H1 (cell line): ENCODE data around the gene NDEL1. TPM values are rescaled to one million over a fixed set of nuclear protein-coding genes. Genes with fewer than 3 reads are reported as not detected.

Experiments used
- CTCF ChIA-PET: fragments of 300-600 bp; sonication (Branson Sonifier 250); formaldehyde crosslinking; loops from one replicate; lab custom pipeline; 2021; ENCODE audit not compliant: partially characterized antibody; lab: Charles Lee
- POLR2A ChIA-PET: fragments of 300-600 bp; sonication (Branson Sonifier 250); formaldehyde crosslinking; loops from one replicate; lab custom pipeline; 2021; ENCODE audit warnings: inconsistent platforms; ENCODE audit not compliant: partially characterized antibody; lab: Charles Lee
- DNase-seq, 2 experiments: peaks; one replicate each; pipeline versions ENCODE4 v3.0.0 to v3.0.0-alpha.2; 2010 to 2022; ENCODE audit warnings: low spot score in 2 of 2, low read depth in 1 of 2, mixed read lengths in 1 of 2
- FAIRE-seq: peaks from 2 replicates; lab custom pipeline; 2011; peaks lifted over from hg19 to GRCh38; lab: Jason Lieb, UNC
- H2AFZ ChIP-seq: 2 replicates; pipeline ENCODE4 v1.8.1; 2012; ENCODE audit warnings: low read length, inconsistent platforms
- H2AK5ac ChIP-seq: 2 replicates; pipeline ENCODE4 v1.6.1; 2013; ENCODE audit warnings: low read depth, low read length
- H2BK120ac ChIP-seq: replicated peaks from 2 replicates; pipeline ENCODE3; 2013; ENCODE audit warnings: low read depth, low read length, inconsistent platforms
- H2BK12ac ChIP-seq: 2 replicates; pipeline ENCODE4 v1.6.1; 2013; ENCODE audit warnings: low read depth, low read length
- H2BK15ac ChIP-seq: 2 replicates; pipeline ENCODE4 v1.6.1; 2013; ENCODE audit warnings: low read length
- H2BK20ac ChIP-seq: 2 replicates; pipeline ENCODE4 v1.6.1; 2013; ENCODE audit warnings: low read length
- H2BK5ac ChIP-seq: 2 replicates; pipeline ENCODE4 v1.6.1; 2013; ENCODE audit warnings: low read depth, low read length
- H3K14ac ChIP-seq: 2 replicates; pipeline ENCODE4 v1.6.1; 2013; ENCODE audit warnings: inconsistent platforms; ENCODE audit not compliant: insufficient read length
- H3K18ac ChIP-seq: 2 replicates; pipeline ENCODE4 v1.6.1; 2013; ENCODE audit warnings: low read length; ENCODE audit errors: extremely low read depth
- H3K23ac ChIP-seq: 2 replicates; pipeline ENCODE4 v1.6.1; 2013; ENCODE audit warnings: inconsistent platforms; ENCODE audit not compliant: insufficient read length
- H3K23me2 ChIP-seq: 2 replicates; pipeline ENCODE4 v1.6.1; 2013; ENCODE audit warnings: low read depth, low read length
- H3K27ac ChIP-seq: 2 replicates; pipeline ENCODE4 v1.6.1; 2011; ENCODE audit warnings: low read depth, low read length, inconsistent platforms
- H3K27me3 ChIP-seq, 4 experiments: replicated peaks in 1 of 4; 1 replicate in 1 of 4; 2 replicates in 3 of 4; pipeline versions ENCODE4 v1.6.1 to v1.8.1; 2011 to 2013; ENCODE audit warnings: low read length in 3 of 4, mild to moderate bottlenecking in 3 of 4, inconsistent platforms in 2 of 4, mixed read lengths in 2 of 4, moderate library complexity in 1 of 4; ENCODE audit not compliant: control insufficient read depth in 3 of 4, insufficient read depth in 3 of 4; ENCODE audit errors: extremely low read depth in 1 of 4
- H3K36me3 ChIP-seq, 4 experiments: 2 replicates each; pipeline versions ENCODE4 v1.6.1 to v1.8.1; 2011 to 2013; ENCODE audit warnings: mild to moderate bottlenecking in 4 of 4, low read length in 3 of 4, moderate library complexity in 2 of 4, control low read depth in 1 of 4, inconsistent platforms in 1 of 4; ENCODE audit not compliant: insufficient read depth in 4 of 4, control insufficient read depth in 2 of 4
- H3K4ac ChIP-seq: replicated peaks from 2 replicates; pipeline ENCODE3; 2013; ENCODE audit warnings: low read length, low read depth, mixed read lengths, inconsistent platforms; ENCODE audit not compliant: insufficient read length
- H3K4me1 ChIP-seq, 4 experiments: replicated peaks in 1 of 4; 1 replicate in 1 of 4; 2 replicates in 3 of 4; pipeline versions ENCODE4 v1.6.1 to v1.8.1; 2011 to 2013; ENCODE audit warnings: low read length in 3 of 4, inconsistent platforms in 2 of 4, mixed read lengths in 1 of 4; ENCODE audit not compliant: insufficient read depth in 4 of 4, control insufficient read depth in 3 of 4
- H3K4me2 ChIP-seq, 2 experiments: 2 replicates each; pipeline versions ENCODE4 v1.6.1 to v1.8.1; 2011 to 2013; ENCODE audit warnings: low read depth in 2 of 2, low read length in 2 of 2, control low read depth in 1 of 2, inconsistent platforms in 1 of 2, mild to moderate bottlenecking in 1 of 2; ENCODE audit not compliant: insufficient read depth in 1 of 2
- H3K4me3 ChIP-seq, 4 experiments: fragments of 200-600, 300-600 bp in 1 of 4; sonication (generic), shearing (Covaris generic), sonication (Bioruptor Twin) in 1 of 4; 2 replicates each; pipeline versions ENCODE4 v1.5.1 to v1.8.1; 2011 to 2016; ENCODE audit warnings: low read length in 4 of 4, low read depth in 3 of 4, control low read depth in 2 of 4, inconsistent platforms in 2 of 4, mild to moderate bottlenecking in 2 of 4, mixed read lengths in 1 of 4, moderate library complexity in 1 of 4; ENCODE audit not compliant: insufficient read depth in 2 of 4; ENCODE audit errors: extremely low read depth in 1 of 4
- H3K56ac ChIP-seq: replicated peaks from 2 replicates; pipeline ENCODE3; 2013; ENCODE audit warnings: low read depth, mild to moderate bottlenecking, mixed read lengths, low read length, inconsistent platforms; ENCODE audit not compliant: insufficient read length
- H3K79me1 ChIP-seq: 2 replicates; pipeline ENCODE4 v1.6.1; 2013; ENCODE audit warnings: low read depth, low read length, control low read depth
- H3K79me2 ChIP-seq, 2 experiments: 2 replicates each; pipeline versions ENCODE4 v1.6.1 to v1.8.1; 2012 to 2013; ENCODE audit warnings: low read length in 2 of 2, mild to moderate bottlenecking in 2 of 2, inconsistent platforms in 1 of 2; ENCODE audit not compliant: insufficient read depth in 2 of 2, control insufficient read depth in 1 of 2
- H3K9ac ChIP-seq, 4 experiments: replicated peaks in 1 of 4; 1 replicate in 1 of 4; 2 replicates in 3 of 4; pipeline versions ENCODE4 v1.6.1 to v1.8.1; 2011 to 2013; ENCODE audit warnings: low read depth in 3 of 4, low read length in 3 of 4, control low read depth in 2 of 4, mild to moderate bottlenecking in 2 of 4, moderate library complexity in 2 of 4, inconsistent platforms in 1 of 4; ENCODE audit errors: extremely low read depth in 1 of 4
- H3K9me3 ChIP-seq, 2 experiments: 2 replicates each; pipeline versions ENCODE4 v1.6.1 to v1.8.1; 2012 to 2013; ENCODE audit warnings: mild to moderate bottlenecking in 2 of 2, moderate library complexity in 2 of 2, control low read depth in 1 of 2, inconsistent platforms in 1 of 2, low read depth in 1 of 2, low read length in 1 of 2, mixed read lengths in 1 of 2; ENCODE audit not compliant: insufficient read depth in 2 of 2
- H4K20me1 ChIP-seq, 2 experiments: replicated peaks in 1 of 2; 2 replicates each; pipeline versions ENCODE3 to v1.8.1; 2011 to 2013; ENCODE audit warnings: inconsistent platforms in 2 of 2, low read length in 2 of 2, mild to moderate bottlenecking in 1 of 2; ENCODE audit not compliant: insufficient read depth in 2 of 2, control insufficient read depth in 1 of 2
- H4K5ac ChIP-seq: 2 replicates; pipeline ENCODE4 v1.6.1; 2013; ENCODE audit warnings: low read length, low read depth, mixed read lengths, inconsistent platforms; ENCODE audit not compliant: insufficient read length
- H4K8ac ChIP-seq: 2 replicates; pipeline ENCODE4 v1.8.0; 2013; ENCODE audit warnings: mild to moderate bottlenecking, moderate library complexity, low read length, inconsistent platforms; ENCODE audit not compliant: insufficient read depth; ENCODE audit errors: extremely low read depth
- H4K91ac ChIP-seq: replicated peaks from 2 replicates; pipeline ENCODE3; 2013; ENCODE audit warnings: low read length, mixed read lengths, inconsistent platforms; ENCODE audit not compliant: insufficient read length
- CREB1 ChIP-seq: IDR thresholded peaks from 2 replicates; pipeline ENCODE4 v1.6.1; 2012; ENCODE audit warnings: inconsistent platforms
- JUND ChIP-seq: IDR thresholded peaks from 2 replicates; pipeline ENCODE4 v1.6.1; 2011; ENCODE audit warnings: mild to moderate bottlenecking, improper control_type of control experiment, low read length
- NRF1 ChIP-seq: IDR thresholded peaks from 2 replicates; pipeline ENCODE4 v1.6.1; 2011; ENCODE audit warnings: mild to moderate bottlenecking, low read depth, low read length, improper control_type of control experiment
- POLR2A ChIP-seq, 2 experiments: IDR thresholded peaks; 1 replicate in 1 of 2; 2 replicates in 1 of 2; pipeline ENCODE4 v1.6.1; 2011; ENCODE audit warnings: low read depth in 2 of 2, low read length in 2 of 2, mild to moderate bottlenecking in 2 of 2; ENCODE audit errors: control extremely low read depth in 1 of 2
- RXRA ChIP-seq: IDR thresholded peaks from 2 replicates; pipeline ENCODE4 v1.6.1; 2011; ENCODE audit warnings: low read depth, mild to moderate bottlenecking, low read length, moderate library complexity; ENCODE audit not compliant: insufficient read depth
- TAF1 ChIP-seq: IDR thresholded peaks from 2 replicates; pipeline ENCODE4 v1.6.1; 2011; ENCODE audit warnings: mild to moderate bottlenecking, low read depth, low read length
- TBP ChIP-seq: IDR thresholded peaks from 2 replicates; pipeline ENCODE4 v1.6.1; 2011; ENCODE audit warnings: low read depth, low read length, improper control_type of control experiment
- WGBS, 2 experiments: shearing (Covaris generic) in 1 of 2; methylation state at CpG; one replicate each; pipeline versions ENCODE4 v1.1.6 to v1.1.7; 2013 to 2015; ENCODE audit warnings: low lambda C conversion rate in 2 of 2, mixed read lengths in 2 of 2, inconsistent platforms in 1 of 2, low coverage in 1 of 2, missing lambda C conversion rate in 1 of 2; ENCODE audit not compliant: insufficient replicate concordance in 2 of 2, insufficient coverage in 1 of 2, insufficient read length in 1 of 2; ENCODE audit errors: extremely low coverage in 1 of 2, missing lambda C conversion rate in 1 of 2; 5-methylcytosine and 5-hydroxymethylcytosine counted together
- long read RNA-seq, 2 experiments: library from RNA in 1 of 2; library from capped mRNA in 1 of 2; stranded (forward); transcript quantifications; one replicate each; pipeline ENCODE4 v2.0.0, GENCODE V29; 2021; ENCODE audit warnings: inconsistent platforms in 1 of 2
- polyA minus RNA-seq, 3 experiments: library from RNA; depleted of rRNA, polyadenylated mRNA; stranded (reverse); fragments of >200 nt; gene quantifications; 1 replicate in 2 of 3; 2 replicates in 1 of 3; pipeline ENCODE4 v1.2.3, GENCODE V29; 2011
- polyA plus RNA-seq, 7 experiments: library from polyadenylated mRNA; depleted of rRNA in 3 of 7; stranded (reverse) in 5 of 7; unstranded in 2 of 7; fragments of >200 nt in 5 of 7; fragments of 200-250 nt in 2 of 7; gene quantifications; 1 replicate in 5 of 7; 2 replicates in 1 of 7; 4 replicates in 1 of 7; pipeline versions ENCODE4 v1.2.1 to v1.2.3, GENCODE V29; 2011 to 2013; ENCODE audit warnings: missing spikeins in 2 of 7, mixed read lengths in 2 of 7
- total RNA-seq: library from RNA; stranded (reverse); fragmentation: NEBNext Ultra II Directional; extraction: Animal tissue kit (Norgen Biotek cat#: 25700); gene quantifications from 2 replicates; pipeline ENCODE4 v1.2.1, GENCODE V29; 2021

NDEL1 gene, protein sequence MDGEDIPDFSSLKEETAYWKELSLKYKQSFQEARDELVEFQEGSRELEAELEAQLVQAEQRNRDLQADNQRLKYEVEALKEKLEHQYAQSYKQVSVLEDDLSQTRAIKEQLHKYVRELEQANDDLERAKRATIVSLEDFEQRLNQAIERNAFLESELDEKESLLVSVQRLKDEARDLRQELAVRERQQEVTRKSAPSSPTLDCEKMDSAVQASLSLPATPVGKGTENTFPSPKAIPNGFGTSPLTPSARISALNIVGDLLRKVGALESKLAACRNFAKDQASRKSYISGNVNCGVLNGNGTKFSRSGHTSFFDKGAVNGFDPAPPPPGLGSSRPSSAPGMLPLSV
- total RNA-seq (31.3 and 32.9 TPM in 2 replicates), polyA plus RNA-seq (2011; rRNA removed) (31.1 and 31.2 TPM in 2 replicates), polyA minus RNA-seq (2011; rRNA and poly(A)+ RNA removed) (20.7 and 24.7 TPM in 2 replicates)
- 24.0 TPM for polyA plus RNA-seq (2011; cell fraction: cytosol; rRNA removed)
- polyA plus RNA-seq (2011; cell fraction: nucleus; rRNA removed), result 25.5 TPM
- polyA plus RNA-seq (2012, experiment 1 of 2), result 16.9 to 24.7 TPM (median 18.6 TPM) in 4 replicates
- polyA plus RNA-seq (2012, experiment 2 of 2), result 8.4 TPM
- polyA plus RNA-seq (2013, experiment 1 of 2), result 21.6 TPM
- polyA plus RNA-seq (2013, experiment 2 of 2), result 22.6 TPM
- 19.1 TPM for polyA minus RNA-seq (2011; cell fraction: cytosol; rRNA and poly(A)+ RNA removed)
- polyA minus RNA-seq (2011; cell fraction: nucleus; rRNA and poly(A)+ RNA removed), result 39.1 TPM
- long read RNA-seq, experiment 1, partial matches to known transcripts, result 10 of 22 reads
- long read RNA-seq, experiment 1, other reads (novel, unspliced or antisense), result 6 of 22 reads
- long read RNA-seq, experiment 2, partial matches to known transcripts, result 1 of 3 reads
- long read RNA-seq, experiment 2, other reads (novel, unspliced or antisense), result 2 of 3 reads

DNA sequence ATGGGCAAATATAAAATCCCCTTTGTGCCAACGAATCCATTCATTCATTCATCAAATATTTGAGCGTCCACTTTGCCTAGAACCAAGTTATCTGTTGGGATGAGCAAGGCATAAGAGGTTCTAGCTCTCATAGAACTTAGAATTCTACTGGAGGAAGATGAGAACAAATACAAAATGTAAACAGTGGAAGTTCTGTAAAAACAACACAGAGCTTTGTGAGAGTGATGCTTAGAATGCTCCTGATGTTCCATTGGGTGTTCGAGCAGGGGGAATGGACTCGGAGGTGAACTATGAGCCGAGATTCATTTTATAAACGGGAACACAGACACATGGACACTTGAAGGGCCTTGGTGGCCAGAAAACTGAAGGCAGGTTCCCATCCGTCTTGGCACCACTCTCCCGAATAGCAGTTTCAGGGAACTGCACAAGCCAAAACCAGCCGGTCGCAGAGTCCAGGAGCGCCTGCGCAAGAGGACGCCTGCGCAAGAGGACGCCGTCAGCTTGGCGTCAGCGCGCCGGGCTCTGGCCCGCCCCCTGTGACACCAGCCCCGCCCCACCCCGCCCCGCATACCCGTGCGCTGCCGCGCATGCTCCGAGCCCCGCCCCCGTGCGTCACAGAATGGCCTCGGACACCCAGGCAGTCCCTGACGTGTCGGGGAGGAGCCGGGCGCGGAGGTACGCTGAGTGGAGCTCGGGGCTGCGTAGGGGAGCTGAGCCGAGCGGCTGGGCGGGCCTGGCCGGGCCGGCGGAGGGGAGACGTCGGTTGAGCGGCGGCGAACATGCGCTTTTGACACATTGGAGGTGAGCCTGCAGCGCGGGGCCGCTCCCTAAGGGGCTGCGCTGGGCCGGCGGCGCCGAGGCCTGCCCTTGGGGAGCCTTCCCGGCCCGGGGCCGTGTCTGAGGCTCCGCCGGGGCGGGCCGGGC is at the start of gene NDEL1:
Gene NDEL1 (plus strand): TSS at position 640 of the 924 bp plus-strand sequence. CDS start 8,388 bp downstream, outside the sequence.
- POLR2A ChIA-PET, result interaction anchor here (0.6 to 1.8 kb wide), 6 partner anchors 9 to 177 kb away, joined by 3 to 10 read pairs (median 4); partner anchors contain the start of gene RPL26
- peak; percentile 89 for TF ChIP-seq NRF1
- TF ChIP-seq CREB1, result peak; percentile 88
- peak; percentile 87 for TF ChIP-seq POLR2A (IDR thresholded peaks at IDR 0.05; ENCODE audit: control extremely low read depth in 1 of 2, low read depth in 2 of 2, low read length in 2 of 2)
- TF ChIP-seq TBP, result 0 out of 2 replicates have a peak, but pooled peaks have one; percentile 57
- peak; percentile 92 for TF ChIP-seq TAF1
- no peak for TF ChIP-seq RXRA
- no peak for TF ChIP-seq JUND

More for the DNA sequence above, at the start of gene NDEL1:
- 8% methylated on average over 44 of the region's 68 CpGs; no CpG with 5 or more reads in 1 of the 2 experiments for WGBS, 2 experiments
- Histone ChIP-seq H2AFZ (peak within 1 kb of the TSS; percentile 84), H3K4me3 (peak within 1 kb of the TSS; percentile 84 to 95 (median 91)), H3K4me2 (peak within 1 kb of the TSS; percentile 83 to 85), H3K23ac (no peak within 1 kb of the TSS), H4K91ac (peak within 1 kb of the TSS; percentile 65), H2BK12ac (no peak within 1 kb of the TSS), H4K8ac (peak within 1 kb of the TSS; percentile 79), H3K18ac (peak within 1 kb of the TSS; percentile 71), H4K20me1 (peaks cover 0 to 2% of the 10 kb centered on the region in 2 experiments), H2BK120ac (no peak within 1 kb of the TSS), H3K27ac (peak within 1 kb of the TSS; percentile 64), H3K9ac (peak within 1 kb of the TSS; percentile 64 to 96 (median 72)), H3K23me2 (no peaks in the 10 kb centered on the region), H3K36me3 (no peaks in the 10 kb centered on the region), H3K56ac (peak within 1 kb of the TSS; percentile 70), H3K79me2 (peaks cover 0 to 30% of the 10 kb centered on the region in 2 experiments; a peak in 2 of 4 replicates), H3K9me3 (no peaks in the 10 kb centered on the region), H3K79me1 (no peaks in the 10 kb centered on the region; the same call in 1 of the 2 replicates), H2BK20ac (no peak within 1 kb of the TSS), H3K4ac (peak within 1 kb of the TSS; percentile 74), H2BK5ac (peak within 1 kb of the TSS; percentile 71), H3K14ac (no peak within 1 kb of the TSS), H4K5ac (peak within 1 kb of the TSS; percentile 75), H3K4me1 (peaks cover 0 to 2% (median under 1%) of the 10 kb centered on the region in 4 experiments; a peak in 2 of 7 replicates), H2AK5ac (no peak within 1 kb of the TSS), H2BK15ac (no peak within 1 kb of the TSS), H3K27me3 (no peaks in the 10 kb centered on the region)
- CTCF ChIA-PET, result interaction anchor here (1.3 kb wide), 1 partner anchor 135 kb away, joined by 3 read pairs; no protein-coding TSS in a partner anchor
- peak; percentile 91 to 98 for DNase-seq
- FAIRE-seq, result no peak
